ENCODE results near the gene PCDH15. TPM values are rescaled to one million over a fixed set of nuclear protein-coding genes. Genes with fewer than 3 reads are reported as not detected.

The PCDH15 gene
- total RNA-seq, 1 donor from 2014 or later: 0.07 TPM

DNA sequence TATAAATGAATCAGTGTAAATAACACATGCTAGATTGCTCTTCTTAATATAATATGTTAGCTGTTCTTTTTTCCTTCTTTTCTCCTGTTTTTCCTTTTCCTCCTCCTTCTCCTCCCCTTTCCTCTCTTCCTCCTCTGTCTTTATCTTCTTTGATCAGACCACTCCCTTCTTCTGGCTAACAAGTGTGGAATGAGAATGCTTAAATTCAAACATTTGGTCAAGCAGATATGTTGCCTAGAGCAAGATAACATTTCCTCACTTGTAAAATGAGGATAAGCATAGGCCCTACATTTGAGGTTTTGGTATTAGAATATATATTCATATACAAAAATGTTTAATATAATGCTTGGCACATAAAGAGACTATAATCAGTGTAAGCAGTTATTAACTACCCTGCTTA, 299.1 kb downstream of the PCDH15 start:
- peaks cover 23% of the 10 kb centered on the region for H3K9me3 Mint-ChIP-seq
- intact Hi-C loops (cut with micrococcal nuclease): no loop called here

DNA sequence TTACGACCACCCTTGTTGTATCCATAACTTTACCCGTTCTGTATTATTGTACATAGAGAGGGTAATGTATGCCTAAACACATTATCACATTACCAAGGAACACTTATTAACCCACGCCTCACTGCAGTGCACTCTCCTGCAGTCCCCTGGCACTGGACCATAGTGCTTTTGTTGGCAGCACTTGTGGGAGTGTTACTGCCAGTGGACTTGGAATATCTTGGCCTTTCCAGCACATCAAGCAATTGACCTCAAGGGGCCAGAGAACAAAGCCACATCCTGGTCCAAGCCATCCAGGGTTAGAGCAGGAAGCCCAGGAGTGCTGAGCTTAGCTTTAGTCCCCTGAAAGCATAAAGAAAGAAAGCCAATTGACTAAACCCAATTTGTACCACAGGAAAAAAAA, 304.2 kb downstream of the PCDH15 start:
- Mint-ChIP-seq H3K27ac (no peak overlapping the region), H3K4me3 (ENCODE audit: low read depth) (no peak overlapping the region), H3K36me3 (ENCODE audit: low read depth) (no peaks in the 10 kb centered on the region), H3K27me3 (ENCODE audit: low read depth) (no peaks in the 10 kb centered on the region), H3K4me1 (ENCODE audit: low read depth) (no peaks in the 10 kb centered on the region), H3K9me3 (peaks cover 45% of the 10 kb centered on the region)
- intact Hi-C loops (cut with micrococcal nuclease): no loop called here
- no peak for DNase-seq (ENCODE audit: low spot score)

More for the DNA sequence above, 299.1 kb downstream of the PCDH15 start:
- no peaks in the 10 kb centered on the region for H3K4me1 Mint-ChIP-seq (ENCODE audit: low read depth)
- H3K36me3 Mint-ChIP-seq (ENCODE audit: low read depth): no peaks in the 10 kb centered on the region
- H3K27me3 Mint-ChIP-seq (ENCODE audit: low read depth): no peaks in the 10 kb centered on the region
- H3K4me3 Mint-ChIP-seq (ENCODE audit: low read depth): no peak overlapping the region
- no peak for DNase-seq (ENCODE audit: low spot score)
- H3K27ac Mint-ChIP-seq: no peak overlapping the region

DNA sequence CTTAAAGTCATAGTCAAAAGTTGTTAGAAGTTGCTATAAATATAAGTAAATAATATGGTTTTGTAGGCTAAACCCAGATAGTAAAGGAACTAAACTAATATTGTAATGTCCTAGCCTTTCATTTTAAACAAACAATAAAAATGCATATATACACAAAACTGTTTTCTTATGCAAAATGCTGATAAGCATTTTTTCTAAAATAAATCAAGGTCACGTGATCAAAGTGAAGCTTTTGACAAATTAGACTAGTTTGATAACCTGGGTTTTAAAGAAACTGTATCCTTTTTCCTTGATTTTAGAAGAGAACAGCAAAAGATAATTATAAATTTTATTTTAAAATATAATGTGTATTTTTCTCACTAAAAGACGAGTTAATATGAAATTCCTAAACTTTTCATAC, 313.3 kb downstream of the PCDH15 start:
- H3K36me3 Mint-ChIP-seq (ENCODE audit: low read depth): no peaks in the 10 kb centered on the region
- no peaks in the 10 kb centered on the region for H3K27me3 Mint-ChIP-seq (ENCODE audit: low read depth)
- no peak for DNase-seq (ENCODE audit: low spot score)
- H3K9me3 Mint-ChIP-seq: peaks cover 13% of the 10 kb centered on the region
- no peaks in the 10 kb centered on the region for H3K4me1 Mint-ChIP-seq (ENCODE audit: low read depth)
- no peak overlapping the region for H3K27ac Mint-ChIP-seq
- intact Hi-C loops (cut with micrococcal nuclease): no loop called here
- H3K4me3 Mint-ChIP-seq (ENCODE audit: low read depth): no peak overlapping the region

DNA sequence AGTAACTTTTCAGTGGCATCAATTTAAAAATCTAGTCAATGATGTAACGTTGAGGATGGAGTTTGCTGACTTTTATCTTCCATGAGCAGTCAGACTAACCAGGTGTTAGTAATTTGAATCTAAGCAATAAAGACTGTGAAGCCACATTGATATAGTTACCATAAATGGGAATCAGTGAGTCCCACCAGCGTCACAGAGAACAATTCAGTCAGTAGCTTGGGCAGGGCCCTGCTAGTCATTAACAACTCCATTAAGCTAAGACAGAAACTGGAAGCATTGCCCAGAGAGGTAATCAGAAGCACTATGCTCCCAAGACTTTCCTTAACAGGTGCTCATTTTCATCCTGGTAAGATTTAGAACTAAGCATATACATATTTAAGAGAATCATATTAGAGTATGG, 315.1 kb downstream of the PCDH15 start:
- Mint-ChIP-seq H3K4me3 (ENCODE audit: low read depth) (no peak overlapping the region), H3K36me3 (ENCODE audit: low read depth) (no peaks in the 10 kb centered on the region), H3K9me3 (peaks cover 18% of the 10 kb centered on the region), H3K27me3 (ENCODE audit: low read depth) (no peaks in the 10 kb centered on the region), H3K27ac (no peak overlapping the region), H3K4me1 (ENCODE audit: low read depth) (no peaks in the 10 kb centered on the region)
- intact Hi-C loops (cut with micrococcal nuclease): no loop called here
- DNase-seq (ENCODE audit: low spot score): no peak

DNA sequence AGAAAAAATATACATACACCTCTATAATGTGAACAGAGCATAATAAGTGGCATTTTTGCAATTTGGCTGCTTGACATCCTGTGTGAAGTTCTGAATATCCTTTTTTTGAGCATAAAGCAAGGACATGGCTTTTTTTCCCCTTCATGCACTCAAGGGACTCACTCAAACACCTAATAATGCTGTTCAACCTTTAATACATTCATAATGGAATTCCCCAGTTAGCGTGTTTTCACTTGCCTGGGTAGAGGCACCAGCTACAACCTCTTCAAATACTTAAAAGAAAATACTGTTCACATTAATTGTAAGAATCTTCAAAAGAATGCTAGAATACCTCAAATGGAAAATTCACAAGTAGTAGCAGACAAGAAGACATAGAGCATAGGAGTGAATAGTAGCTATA, 316.8 kb downstream of the PCDH15 start:
- no peak for DNase-seq (ENCODE audit: low spot score)
- Mint-ChIP-seq H3K27me3 (ENCODE audit: low read depth) (no peaks in the 10 kb centered on the region), H3K9me3 (peaks cover 22% of the 10 kb centered on the region), H3K36me3 (ENCODE audit: low read depth) (no peaks in the 10 kb centered on the region), H3K4me1 (ENCODE audit: low read depth) (no peaks in the 10 kb centered on the region), H3K4me3 (ENCODE audit: low read depth) (no peak overlapping the region), H3K27ac (no peak overlapping the region)
- intact Hi-C loops (cut with micrococcal nuclease): no loop called here

DNA sequence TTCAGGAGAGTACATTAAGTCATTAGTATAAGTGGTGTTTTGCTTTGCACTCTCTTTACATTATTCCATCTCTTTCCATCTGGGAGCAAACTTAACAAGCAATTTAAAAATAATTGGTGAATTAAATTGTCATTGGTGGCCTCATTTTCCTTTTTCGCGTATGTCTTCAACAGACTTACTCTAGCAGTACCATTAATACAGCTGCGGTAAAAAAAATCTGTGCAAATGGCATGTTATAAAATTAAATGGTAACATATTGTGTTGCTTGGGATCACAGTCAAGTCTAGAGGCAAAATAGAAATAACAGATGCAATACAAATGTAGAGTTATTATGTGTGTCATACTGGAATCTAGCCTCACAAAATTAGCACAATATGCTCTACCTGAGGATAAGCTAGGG, 322.4 kb downstream of the PCDH15 start:
- no peaks in the 10 kb centered on the region for H3K4me1 Mint-ChIP-seq (ENCODE audit: low read depth)
- no peak overlapping the region for H3K27ac Mint-ChIP-seq
- no peaks in the 10 kb centered on the region for H3K27me3 Mint-ChIP-seq (ENCODE audit: low read depth)
- H3K36me3 Mint-ChIP-seq (ENCODE audit: low read depth): no peaks in the 10 kb centered on the region
- H3K9me3 Mint-ChIP-seq: peaks cover 22% of the 10 kb centered on the region
- H3K4me3 Mint-ChIP-seq (ENCODE audit: low read depth): no peak overlapping the region
- no peak for DNase-seq (ENCODE audit: low spot score)
- intact Hi-C loops (cut with micrococcal nuclease): no loop called here

DNA sequence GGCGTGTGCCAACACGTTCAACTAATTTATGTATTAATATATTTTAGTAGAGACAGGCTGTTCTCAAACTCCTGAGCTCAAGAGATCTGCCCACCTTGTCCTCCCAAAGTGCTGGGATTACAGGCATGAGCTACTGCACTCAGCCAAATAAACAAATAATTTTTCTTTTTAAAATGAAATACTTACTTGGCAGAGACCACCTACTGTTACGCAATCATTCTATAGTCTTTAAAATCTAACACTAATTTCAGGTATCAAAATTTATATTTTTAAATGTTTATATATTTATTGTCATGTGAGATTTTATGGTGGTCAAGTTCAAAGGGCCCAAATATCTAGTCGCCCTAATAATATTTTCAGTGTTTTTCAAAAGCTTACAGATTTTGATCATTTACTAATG, 323.3 kb downstream of the PCDH15 start:
- H3K27me3 Mint-ChIP-seq (ENCODE audit: low read depth): no peaks in the 10 kb centered on the region
- no peak for DNase-seq (ENCODE audit: low spot score)
- no peaks in the 10 kb centered on the region for H3K4me1 Mint-ChIP-seq (ENCODE audit: low read depth)
- peaks cover 18% of the 10 kb centered on the region for H3K9me3 Mint-ChIP-seq
- H3K36me3 Mint-ChIP-seq (ENCODE audit: low read depth): no peaks in the 10 kb centered on the region
- no peak overlapping the region for H3K27ac Mint-ChIP-seq
- H3K4me3 Mint-ChIP-seq (ENCODE audit: low read depth): no peak overlapping the region
- intact Hi-C loops (cut with micrococcal nuclease): no loop called here

DNA sequence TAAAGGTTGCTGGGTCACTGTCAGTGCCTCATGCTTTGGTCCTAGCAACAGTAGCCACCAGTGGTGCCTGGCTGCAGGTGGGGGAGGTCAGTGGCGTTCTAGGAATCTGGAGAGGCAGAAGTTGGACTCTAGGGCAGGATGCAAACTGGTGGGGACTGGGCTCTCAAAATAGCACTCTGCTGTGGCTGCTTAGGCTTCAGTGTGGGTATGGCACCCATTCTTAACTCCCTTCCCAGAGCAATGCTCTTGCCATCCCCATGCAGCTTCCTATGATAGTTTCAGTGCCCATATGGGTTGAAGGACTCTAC, 330.8 kb downstream of the PCDH15 start:
- peaks cover 22% of the 10 kb centered on the region for H3K9me3 Mint-ChIP-seq
- H3K36me3 Mint-ChIP-seq (ENCODE audit: low read depth): no peaks in the 10 kb centered on the region
- intact Hi-C loops (cut with micrococcal nuclease): no loop called here
- H3K4me1 Mint-ChIP-seq (ENCODE audit: low read depth): no peaks in the 10 kb centered on the region
- no peak overlapping the region for H3K27ac Mint-ChIP-seq
- no peaks in the 10 kb centered on the region for H3K27me3 Mint-ChIP-seq (ENCODE audit: low read depth)
- H3K4me3 Mint-ChIP-seq (ENCODE audit: low read depth): no peak overlapping the region
- no peak for DNase-seq (ENCODE audit: low spot score)

DNA sequence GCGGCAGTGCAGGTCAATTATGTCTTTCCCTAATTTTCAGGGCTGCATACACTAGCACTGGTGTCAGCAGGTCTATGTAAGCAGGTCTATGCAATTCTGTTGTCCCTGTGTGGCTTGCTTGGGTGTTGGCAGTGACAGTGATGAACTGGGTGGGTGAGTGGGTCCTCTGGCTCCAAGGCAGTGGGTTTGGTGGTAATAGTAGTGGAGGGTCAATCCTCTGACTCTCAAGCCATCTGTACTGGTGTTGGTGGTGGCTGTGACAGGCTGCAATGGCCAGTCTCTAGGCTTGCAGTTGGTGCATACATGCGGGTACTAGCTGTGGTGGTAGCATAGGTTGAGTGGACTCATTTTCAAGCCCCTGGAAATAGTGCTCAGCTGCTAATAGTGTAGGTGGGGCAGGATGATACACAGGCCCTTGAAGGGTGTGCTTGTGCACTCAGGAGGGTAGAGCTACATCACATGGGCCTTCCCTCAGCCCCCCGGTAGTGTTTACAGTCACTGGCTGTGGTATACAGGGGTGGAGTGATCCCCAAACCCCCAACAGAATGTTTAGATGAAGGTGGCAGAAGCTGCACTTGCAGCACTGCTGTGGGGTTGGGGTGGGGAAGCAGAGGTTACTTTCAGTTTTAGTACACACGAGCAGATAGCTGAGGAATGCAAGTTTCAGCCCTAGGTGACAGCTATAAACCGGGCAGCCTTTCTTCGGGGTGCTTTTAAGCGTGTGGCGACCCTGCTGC, 331.3 kb downstream of the PCDH15 start:
- no peak for DNase-seq (ENCODE audit: low spot score)
- no peaks in the 10 kb centered on the region for H3K36me3 Mint-ChIP-seq (ENCODE audit: low read depth)
- H3K9me3 Mint-ChIP-seq: peaks cover 22% of the 10 kb centered on the region
- no peak overlapping the region for H3K4me3 Mint-ChIP-seq (ENCODE audit: low read depth)
- H3K27ac Mint-ChIP-seq: no peak overlapping the region
- H3K4me1 Mint-ChIP-seq (ENCODE audit: low read depth): no peaks in the 10 kb centered on the region
- intact Hi-C loops (cut with micrococcal nuclease): no loop called here
- H3K27me3 Mint-ChIP-seq (ENCODE audit: low read depth): no peaks in the 10 kb centered on the region

DNA sequence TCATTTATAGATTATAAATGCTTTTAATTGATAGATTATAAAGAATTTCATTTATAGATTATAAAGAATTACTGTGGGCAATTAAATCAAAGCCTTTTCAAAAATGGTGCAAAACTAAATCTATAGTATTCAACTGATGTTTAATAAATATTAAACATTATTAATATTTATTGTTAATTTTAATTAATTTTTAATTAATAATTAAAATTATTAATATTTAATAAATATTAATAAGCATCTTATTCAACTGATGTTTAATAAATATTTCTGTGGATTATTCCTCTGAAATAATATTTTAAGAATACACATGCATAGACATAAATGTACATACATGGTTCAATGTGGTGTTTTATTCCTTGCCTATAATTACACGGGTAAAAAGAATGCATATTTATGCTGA, 346.8 kb downstream of the PCDH15 start:
- Mint-ChIP-seq H3K36me3 (ENCODE audit: low read depth) (no peaks in the 10 kb centered on the region), H3K4me3 (ENCODE audit: low read depth) (no peak overlapping the region), H3K27me3 (ENCODE audit: low read depth) (no peaks in the 10 kb centered on the region), H3K4me1 (ENCODE audit: low read depth) (no peaks in the 10 kb centered on the region), H3K9me3 (peaks cover 12% of the 10 kb centered on the region), H3K27ac (no peak overlapping the region)
- no peak for DNase-seq (ENCODE audit: low spot score)
- intact Hi-C loops (cut with micrococcal nuclease): no loop called here

DNA sequence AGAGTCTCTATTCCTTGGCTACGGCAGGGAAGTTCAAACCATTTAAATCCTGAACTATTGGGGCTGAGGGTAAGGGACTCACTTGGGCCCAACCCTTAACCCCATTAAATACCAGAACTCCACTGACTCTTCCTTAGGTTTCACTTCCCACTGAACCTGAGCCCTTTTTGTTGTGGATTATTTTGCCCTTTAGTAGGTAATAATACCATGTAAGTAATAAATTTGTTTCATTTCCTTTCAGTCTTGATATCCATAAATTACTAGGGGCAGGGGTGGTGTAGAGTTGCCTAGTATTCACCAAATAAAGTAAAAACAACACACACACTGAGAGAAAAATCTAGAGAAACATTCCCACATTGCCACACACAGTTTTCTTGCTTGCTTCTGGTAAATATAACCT, 352.0 kb downstream of the PCDH15 start:
- no peak overlapping the region for H3K4me3 Mint-ChIP-seq (ENCODE audit: low read depth)
- intact Hi-C loops (cut with micrococcal nuclease): no loop called here
- no peaks in the 10 kb centered on the region for H3K27me3 Mint-ChIP-seq (ENCODE audit: low read depth)
- peaks cover 17% of the 10 kb centered on the region for H3K9me3 Mint-ChIP-seq
- no peaks in the 10 kb centered on the region for H3K4me1 Mint-ChIP-seq (ENCODE audit: low read depth)
- no peak for DNase-seq (ENCODE audit: low spot score)
- H3K36me3 Mint-ChIP-seq (ENCODE audit: low read depth): no peaks in the 10 kb centered on the region
- no peak overlapping the region for H3K27ac Mint-ChIP-seq

DNA sequence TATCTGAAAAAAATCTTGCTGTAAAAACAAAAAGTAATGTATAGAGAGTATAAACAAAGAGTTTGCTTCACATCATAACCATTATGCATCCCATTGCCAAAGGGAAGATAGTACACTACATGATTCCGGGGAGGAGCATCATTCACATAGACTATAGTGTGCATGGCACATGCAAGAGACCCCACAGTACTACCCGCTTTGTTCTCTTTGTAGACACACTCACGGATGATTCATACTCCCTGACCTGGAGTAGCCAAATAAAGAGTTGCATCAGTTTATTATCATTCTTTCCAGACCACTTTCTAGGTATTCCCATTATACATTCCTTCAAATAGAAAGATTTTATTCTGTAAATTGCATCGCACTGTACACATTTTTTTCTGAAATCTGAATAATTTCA, 356.9 kb downstream of the PCDH15 start:
- DNase-seq (ENCODE audit: low spot score): no peak
- Mint-ChIP-seq H3K36me3 (ENCODE audit: low read depth) (no peaks in the 10 kb centered on the region), H3K27ac (no peak overlapping the region), H3K4me3 (ENCODE audit: low read depth) (no peak overlapping the region), H3K9me3 (peaks cover 17% of the 10 kb centered on the region), H3K27me3 (ENCODE audit: low read depth) (no peaks in the 10 kb centered on the region), H3K4me1 (ENCODE audit: low read depth) (no peaks in the 10 kb centered on the region)
- intact Hi-C loops (cut with micrococcal nuclease): no loop called here

DNA sequence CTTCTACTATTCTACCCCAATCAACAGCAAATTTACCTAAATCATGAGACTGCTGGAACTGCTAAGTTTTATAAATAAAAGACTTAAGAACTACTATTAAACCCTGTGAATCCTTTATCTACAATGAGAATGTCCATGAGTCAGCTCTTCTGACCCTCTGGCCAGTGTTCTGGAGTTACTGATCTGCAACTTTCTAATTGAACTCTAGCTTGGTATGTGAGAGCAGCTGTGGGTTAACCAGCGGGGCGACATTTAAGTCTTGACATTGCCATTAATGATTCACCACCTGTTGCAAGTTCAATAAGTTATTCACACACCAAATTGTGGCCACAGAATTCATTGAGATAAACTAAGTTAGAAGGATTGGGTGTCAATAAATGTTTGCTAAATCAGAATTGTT, 359.8 kb downstream of the PCDH15 start:
- Mint-ChIP-seq H3K4me1 (ENCODE audit: low read depth) (no peaks in the 10 kb centered on the region), H3K36me3 (ENCODE audit: low read depth) (no peaks in the 10 kb centered on the region), H3K4me3 (ENCODE audit: low read depth) (no peak overlapping the region), H3K27ac (no peak overlapping the region), H3K27me3 (ENCODE audit: low read depth) (no peaks in the 10 kb centered on the region), H3K9me3 (peaks cover 10% of the 10 kb centered on the region)
- no peak for DNase-seq (ENCODE audit: low spot score)
- intact Hi-C loops (cut with micrococcal nuclease): no loop called here

DNA sequence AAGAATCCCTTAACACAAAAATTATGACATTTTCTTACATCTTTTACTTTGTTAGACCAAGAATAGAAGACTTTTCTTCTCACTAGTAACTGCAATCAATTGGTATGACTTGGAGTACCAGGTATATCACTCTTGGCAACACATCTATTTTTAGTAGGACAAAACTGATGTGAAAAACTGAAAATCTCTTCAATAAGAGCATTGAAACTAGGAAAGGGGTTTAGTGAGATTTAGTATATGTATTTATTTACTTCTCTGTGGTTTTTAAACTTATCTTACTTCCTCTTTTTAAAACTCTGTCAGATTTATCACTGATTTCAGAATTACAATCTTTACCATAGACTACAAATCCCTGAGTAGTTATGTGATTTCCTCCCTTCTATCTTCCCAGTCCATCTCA, 366.2 kb downstream of the PCDH15 start:
- no peak overlapping the region for H3K4me3 Mint-ChIP-seq (ENCODE audit: low read depth)
- intact Hi-C loops (cut with micrococcal nuclease): no loop called here
- no peaks in the 10 kb centered on the region for H3K4me1 Mint-ChIP-seq (ENCODE audit: low read depth)
- no peak for DNase-seq (ENCODE audit: low spot score)
- H3K27me3 Mint-ChIP-seq (ENCODE audit: low read depth): no peaks in the 10 kb centered on the region
- no peak overlapping the region for H3K27ac Mint-ChIP-seq
- no peaks in the 10 kb centered on the region for H3K36me3 Mint-ChIP-seq (ENCODE audit: low read depth)
- H3K9me3 Mint-ChIP-seq: peaks cover 24% of the 10 kb centered on the region

All from activated T-helper 2 cell treated with anti-CD3 and anti-CD28 coated beads, Interferon-gamma antibody, Interleukin-2, Interleukin-4, amounts not matched to agents 10 μg/mL and 5 μg/mL and 100 μg/mL, durations not matched to agents 14 hours and 24 hours and 36 hours (primary cell).